Esophagus squamous epithelium (tissue), 5 donors: ENCODE data around the gene MTURN. TPM values are rescaled to one million over a fixed set of nuclear protein-coding genes. Genes with fewer than 3 reads are reported as not detected.
"Not testable (repeated sequence)": the region's sequence is repeated elsewhere in the genome, so short reads cannot be mapped to it uniquely, and the experiment has no call there.

ENCODE experiments used
- DNase-seq: peaks from one replicate; lab custom pipeline; 2025; lab: John Stamatoyannopoulos, UW
- H3K27ac ChIP-seq, 4 donors: fragments of 200-600 bp; sonication (generic); one replicate each; pipeline ENCODE4 v1.5.1; 2016 to 2019; ENCODE audit warnings: mild to moderate bottlenecking in 1 of 4
- H3K27me3 ChIP-seq, 4 donors: fragments of 200-600 bp; sonication (generic); 1 replicate in 3 of 4; 2 replicates in 1 of 4; pipeline versions ENCODE4 v1.5.1 to v1.6.0; 2017 to 2021; ENCODE audit warnings: antibody characterized with exemption in 1 of 4
- H3K36me3 ChIP-seq, 3 donors: fragments of 200-600 bp; sonication (generic); one replicate each; pipeline ENCODE4 v1.5.1; 2016 to 2019
- H3K4me1 ChIP-seq, 3 donors: fragments of 200-600 bp; sonication (generic); one replicate each; pipeline ENCODE4 v1.5.1; 2017 to 2019
- H3K4me3 ChIP-seq, 4 donors: fragments of 200-600 bp; sonication (generic); 1 replicate in 3 of 4; 2 replicates in 1 of 4; pipeline ENCODE4 v1.5.1; 2016 to 2019; ENCODE audit warnings: mild to moderate bottlenecking in 2 of 4, moderate library complexity in 1 of 4
- H3K9me3 ChIP-seq, 3 donors: fragments of 200-600 bp; sonication (generic); one replicate each; pipeline ENCODE4 v1.5.1; 2016 to 2019
- POLR2A ChIP-seq, 4 donors: fragments of 450-650 bp; IDR thresholded peaks; one replicate each; pipeline ENCODE4 v1.6.1; 2017; ENCODE audit warnings: antibody characterized with exemption in 4 of 4, mild to moderate bottlenecking in 4 of 4, moderate library complexity in 3 of 4
- WGBS, 2 donors: methylation state at CpG; one replicate each; pipeline ENCODE4 v1.1.5; 2018; 5-methylcytosine and 5-hydroxymethylcytosine counted together
- intact Hi-C: fragments of 100-400 bp; cut with DNase I; formaldehyde crosslinking; loops from one replicate; pipeline ENCODE4 v1.15.0; 2022
- total RNA-seq, 4 donors: library from RNA; depleted of rRNA; stranded (reverse); fragments of >200 nt; gene quantifications; one replicate each; pipeline ENCODE4 v1.1.0, GENCODE V29; 2016
- TF ChIP-seq, protein P1 (sequence below), 6 experiments: fragments of 450-650 bp in 4 of 6; fragments of 200-600 bp in 2 of 6; sonication (generic) in 2 of 6; IDR thresholded peaks; one replicate each; pipeline ENCODE4 v1.5.1; 2016 to 2019; ENCODE audit warnings: antibody characterized with exemption in 6 of 6, mild to moderate bottlenecking in 4 of 6, moderate library complexity in 4 of 6
- donor health status: DM: yes; HTN: yes; CAD: no.

MTURN gene
- total RNA-seq, 4 donors from 2014 or later = 10.4 to 88.9 (median 18.6) TPM

GRCh38 chr7:30091491-30091912, 43.3 kb upstream of the MTURN start:
- no peak for DNase-seq
- peak overlapping the region in 1 of 4 donors; percentile 39 for H3K27ac ChIP-seq
- no peak overlapping the region for H3K4me3 ChIP-seq
- H3K27me3 ChIP-seq = no peaks in the 10 kb centered on the region
- H3K36me3 ChIP-seq = peaks cover 0 to under 1% (median 0%) of the 10 kb centered on the region in 3 donors
- H3K4me1 ChIP-seq = no peaks in the 10 kb centered on the region
- no peaks in the 10 kb centered on the region for H3K9me3 ChIP-seq
- TF ChIP-seq, protein P1, sequence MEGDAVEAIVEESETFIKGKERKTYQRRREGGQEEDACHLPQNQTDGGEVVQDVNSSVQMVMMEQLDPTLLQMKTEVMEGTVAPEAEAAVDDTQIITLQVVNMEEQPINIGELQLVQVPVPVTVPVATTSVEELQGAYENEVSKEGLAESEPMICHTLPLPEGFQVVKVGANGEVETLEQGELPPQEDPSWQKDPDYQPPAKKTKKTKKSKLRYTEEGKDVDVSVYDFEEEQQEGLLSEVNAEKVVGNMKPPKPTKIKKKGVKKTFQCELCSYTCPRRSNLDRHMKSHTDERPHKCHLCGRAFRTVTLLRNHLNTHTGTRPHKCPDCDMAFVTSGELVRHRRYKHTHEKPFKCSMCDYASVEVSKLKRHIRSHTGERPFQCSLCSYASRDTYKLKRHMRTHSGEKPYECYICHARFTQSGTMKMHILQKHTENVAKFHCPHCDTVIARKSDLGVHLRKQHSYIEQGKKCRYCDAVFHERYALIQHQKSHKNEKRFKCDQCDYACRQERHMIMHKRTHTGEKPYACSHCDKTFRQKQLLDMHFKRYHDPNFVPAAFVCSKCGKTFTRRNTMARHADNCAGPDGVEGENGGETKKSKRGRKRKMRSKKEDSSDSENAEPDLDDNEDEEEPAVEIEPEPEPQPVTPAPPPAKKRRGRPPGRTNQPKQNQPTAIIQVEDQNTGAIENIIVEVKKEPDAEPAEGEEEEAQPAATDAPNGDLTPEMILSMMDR (IDR thresholded peaks at IDR 0.05) = no peak
- TF ChIP-seq POLR2A (IDR thresholded peaks at IDR 0.05) = no peak
- WGBS, 2 donors = 50 to 78% methylated on average over 2 of the region's 2 CpGs
- intact Hi-C loops = no loop called here

DNA sequence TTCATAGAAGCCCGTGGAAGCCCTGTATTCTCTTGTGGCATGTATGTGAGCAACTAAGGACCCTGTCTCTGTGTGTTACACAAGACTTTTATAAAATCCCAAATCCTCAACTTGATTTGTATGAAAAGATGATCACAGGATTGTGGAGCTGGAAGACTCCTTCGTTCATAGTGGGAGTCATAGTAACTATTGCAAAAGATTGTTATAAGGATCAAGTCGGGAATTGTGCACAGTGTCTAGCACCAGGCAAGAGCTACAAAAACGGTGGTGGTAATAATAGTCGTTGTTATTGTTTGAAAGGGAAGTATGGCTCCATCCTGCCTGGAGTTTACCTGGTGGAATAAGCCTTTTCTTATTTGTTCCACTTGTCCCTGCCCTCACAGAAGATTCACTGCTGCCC, 42.8 kb upstream of the MTURN start:
- intact Hi-C loops = no loop called here
- Histone ChIP-seq H3K4me1 (no peaks in the 10 kb centered on the region), H3K27ac (peak overlapping the region in 1 of 4 donors; percentile 39), H3K9me3 (no peaks in the 10 kb centered on the region), H3K4me3 (no peak overlapping the region), H3K27me3 (no peaks in the 10 kb centered on the region), H3K36me3 (no peaks in the 10 kb centered on the region)
- no peak for DNase-seq
- TF ChIP-seq, protein P1 (IDR thresholded peaks at IDR 0.05) = no peak
- no peak for TF ChIP-seq POLR2A (IDR thresholded peaks at IDR 0.05)
- 81 to 90% methylated on average over 5 of the region's 5 CpGs for WGBS, 2 donors

DNA sequence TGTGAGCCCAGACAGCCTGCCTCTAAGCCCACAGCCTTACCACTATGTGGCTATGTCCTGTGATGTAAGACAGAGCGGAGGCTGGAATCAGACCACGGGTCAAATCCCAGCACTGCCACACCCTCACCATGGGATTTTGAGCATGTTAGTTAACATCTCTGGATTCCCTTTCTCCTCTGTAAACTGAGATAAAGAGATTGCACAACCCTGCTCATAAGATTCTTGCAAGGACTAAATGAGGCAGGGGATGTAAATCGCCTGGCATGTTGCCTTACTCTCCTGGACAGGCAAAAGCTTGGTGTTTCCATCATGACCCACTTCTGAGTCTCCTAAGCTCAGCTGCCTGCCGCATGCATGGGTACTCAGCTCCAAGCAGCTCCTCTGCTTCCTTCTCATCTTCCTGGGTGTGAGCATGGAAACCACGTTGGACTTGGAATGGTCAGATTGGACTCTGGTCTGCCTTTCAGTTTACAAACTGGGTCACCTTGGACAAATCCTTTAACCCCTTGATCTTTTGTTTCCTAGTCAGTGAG, 41.3 kb upstream of the MTURN start:
- TF ChIP-seq POLR2A (IDR thresholded peaks at IDR 0.05) = no peak
- TF ChIP-seq, protein P1 (IDR thresholded peaks at IDR 0.05) = no peak
- no peak for DNase-seq
- Histone ChIP-seq H3K27me3 (no peaks in the 10 kb centered on the region), H3K9me3 (no peaks in the 10 kb centered on the region), H3K36me3 (no peaks in the 10 kb centered on the region), H3K27ac (no peak overlapping the region), H3K4me3 (no peak overlapping the region), H3K4me1 (no peaks in the 10 kb centered on the region)
- intact Hi-C loops = no loop called here
- 76 to 80% methylated on average over 5 of the region's 5 CpGs for WGBS, 2 donors

GRCh38 chr7:30098599-30098998, 36.2 kb upstream of the MTURN start:
- WGBS, 2 donors = 95 to 97% methylated on average over 10 to 15 of the region's 21 CpGs
- H3K9me3 ChIP-seq, H3K36me3 ChIP-seq, DNase-seq, H3K4me3 ChIP-seq, H3K27ac ChIP-seq, H3K27me3 ChIP-seq, intact Hi-C loops, H3K4me1 ChIP-seq: not testable (repeated sequence)

DNA sequence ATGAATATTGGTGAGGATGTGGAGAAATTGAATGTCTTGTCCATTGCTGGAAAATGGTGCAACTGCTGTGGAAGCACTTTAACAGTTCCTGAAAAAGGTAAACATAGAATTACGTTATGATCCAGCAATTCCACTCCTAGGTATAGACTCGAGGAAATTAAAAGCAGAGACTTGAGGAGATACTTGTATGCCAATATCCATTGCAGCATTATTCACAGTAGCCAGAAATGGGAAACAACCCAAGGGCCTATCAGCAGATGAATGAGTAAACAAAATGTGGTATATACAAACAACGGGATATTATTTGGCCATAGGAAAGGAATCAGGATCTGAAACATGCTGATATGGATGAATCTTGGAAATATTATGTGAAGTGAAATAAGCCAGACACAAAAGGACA, 32.5 kb upstream of the MTURN start:
- Histone ChIP-seq H3K27ac (no peak overlapping the region), H3K27me3 (no peaks in the 10 kb centered on the region), H3K9me3 (no peaks in the 10 kb centered on the region), H3K36me3 (no peaks in the 10 kb centered on the region), H3K4me3 (no peak overlapping the region), H3K4me1 (no peaks in the 10 kb centered on the region)
- intact Hi-C loops = no loop called here
- no peak for DNase-seq
- TF ChIP-seq, protein P1 (IDR thresholded peaks at IDR 0.05) = no peak
- 78 to 91% methylated on average over 3 of the region's 3 CpGs for WGBS, 2 donors

- TF ChIP-seq, protein P1 (IDR thresholded peaks at IDR 0.05) = no peak
- TF ChIP-seq POLR2A (IDR thresholded peaks at IDR 0.05) = no peak
These were observed 30.6 kb upstream of the MTURN start for GRCh38 chr7:30104157-30104556.

More at GRCh38 chr7:30104157-30104556, 30.6 kb upstream of the MTURN start:
- Histone ChIP-seq H3K27me3 (no peaks in the 10 kb centered on the region), H3K9me3 (no peaks in the 10 kb centered on the region), H3K4me3 (no peak overlapping the region), H3K27ac (no peak overlapping the region), H3K4me1 (no peaks in the 10 kb centered on the region), H3K36me3 (no peaks in the 10 kb centered on the region)
- WGBS, 2 donors = 95 to 97% methylated on average over 1 of the region's 1 CpG
- DNase-seq = no peak
- intact Hi-C loops = no loop called here
